NCI-H2196 treated with DMSO at 0.1 percent for 48 hours (cell line): ENCODE measurements around the gene FGFR4.

Source experiments
- DNase-seq: peaks from one replicate; lab custom pipeline; 2025; ENCODE audit not compliant: unreplicated experiment; lab: John Stamatoyannopoulos, UW

The FGFR4 gene

DNA sequence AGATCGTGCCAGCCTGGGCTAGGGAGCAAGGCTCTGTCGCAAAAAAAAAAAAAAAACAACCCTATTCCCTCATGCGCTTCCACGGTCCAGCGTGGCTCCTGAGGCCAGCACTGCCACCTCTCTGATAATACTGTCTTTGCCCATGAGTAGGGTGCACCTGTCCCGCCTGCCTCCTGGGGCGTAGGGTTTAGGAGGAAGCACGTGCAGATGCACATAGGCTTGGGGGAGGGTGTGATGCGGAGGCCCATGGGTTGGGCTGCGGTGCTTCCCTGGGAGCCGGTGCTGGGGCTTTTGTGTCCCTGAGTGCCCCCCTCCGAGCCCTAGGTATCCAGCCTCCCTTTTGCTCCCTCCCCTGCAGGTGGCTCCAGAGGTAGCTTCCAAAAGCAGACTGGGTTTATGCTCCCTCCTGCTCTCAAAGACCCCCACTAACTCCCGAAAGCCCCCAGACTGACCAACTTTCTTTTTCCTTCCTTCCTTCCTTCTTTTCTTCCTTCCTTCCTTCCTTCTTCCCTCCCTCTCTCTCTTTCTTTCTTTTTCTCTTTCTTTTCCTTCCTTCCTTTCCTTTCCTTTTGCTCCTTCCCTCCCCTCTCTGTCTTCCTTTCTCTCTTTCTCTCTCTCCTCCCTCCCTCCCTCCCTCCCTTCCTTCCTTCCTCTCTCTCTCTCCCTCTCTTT, 12.8 kb downstream of the FGFR4 start:
- no peak for DNase-seq

GRCh38 chr5:177100714-177101121, 14.0 kb downstream of the FGFR4 start:
- DNase-seq: no peak

DNA sequence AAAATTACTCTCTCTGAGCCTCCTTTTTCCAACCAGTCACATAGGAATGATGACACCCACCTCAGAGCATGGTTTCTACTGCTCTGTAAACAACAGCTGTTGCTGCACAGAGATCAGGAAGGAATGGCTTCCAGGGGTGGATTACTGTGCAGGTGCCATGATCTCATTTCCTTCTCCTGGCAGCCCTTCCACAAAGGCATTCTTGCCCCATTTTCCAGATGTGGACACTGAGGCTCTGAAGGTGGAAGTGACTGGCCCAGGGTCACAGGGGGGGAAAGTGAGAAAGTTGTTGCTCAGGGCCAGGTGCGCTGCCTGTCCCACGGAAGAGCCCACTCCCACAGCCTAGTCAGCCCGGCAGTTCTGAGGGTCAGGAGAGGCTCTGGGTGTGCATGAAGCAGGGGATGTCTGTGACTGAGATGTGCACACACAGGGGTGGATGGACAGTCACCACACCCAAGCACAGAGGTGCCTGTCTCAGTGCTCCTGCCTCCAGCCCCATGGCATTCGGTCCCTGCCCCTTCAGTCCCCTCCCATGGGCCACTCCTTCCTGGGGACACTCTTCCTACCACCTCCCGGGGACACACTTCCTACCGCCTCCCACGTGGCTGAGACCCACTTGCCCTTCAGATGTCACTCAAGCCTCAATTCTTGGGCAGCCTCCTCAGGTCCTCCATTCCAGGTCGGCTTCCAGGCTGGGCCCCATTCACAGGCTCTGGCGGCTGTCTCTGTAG, 17.0 kb downstream of the FGFR4 start:
- DNase-seq: no peak

GRCh38 chr5:177105691-177106476, 19.2 kb downstream of the FGFR4 start:
- DNase-seq: no peak

- no peak for DNase-seq
Observed at GRCh38 chr5:177107159-177107558, 20.4 kb downstream of the FGFR4 start.

DNA sequence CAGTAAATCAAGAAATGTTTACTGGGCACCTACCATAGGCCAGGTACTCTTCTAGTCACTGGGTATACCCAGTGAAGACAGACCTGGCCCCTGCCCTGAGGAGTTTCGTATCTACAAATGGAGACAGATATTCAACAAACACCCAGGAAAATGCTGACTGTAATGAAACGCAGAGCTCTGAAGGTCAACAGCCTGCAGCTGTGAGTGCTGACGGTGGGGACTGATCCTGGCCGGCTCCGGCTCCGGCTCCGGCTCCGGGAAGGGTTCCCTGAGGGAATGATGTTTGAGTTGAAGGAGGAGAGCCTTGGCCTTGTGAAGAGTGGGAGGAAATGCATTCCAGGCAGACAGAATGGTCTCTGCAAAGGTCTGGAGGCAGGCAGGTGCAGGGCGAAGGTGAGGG, 23.1 kb downstream of the FGFR4 start:
- no peak for DNase-seq

DNA sequence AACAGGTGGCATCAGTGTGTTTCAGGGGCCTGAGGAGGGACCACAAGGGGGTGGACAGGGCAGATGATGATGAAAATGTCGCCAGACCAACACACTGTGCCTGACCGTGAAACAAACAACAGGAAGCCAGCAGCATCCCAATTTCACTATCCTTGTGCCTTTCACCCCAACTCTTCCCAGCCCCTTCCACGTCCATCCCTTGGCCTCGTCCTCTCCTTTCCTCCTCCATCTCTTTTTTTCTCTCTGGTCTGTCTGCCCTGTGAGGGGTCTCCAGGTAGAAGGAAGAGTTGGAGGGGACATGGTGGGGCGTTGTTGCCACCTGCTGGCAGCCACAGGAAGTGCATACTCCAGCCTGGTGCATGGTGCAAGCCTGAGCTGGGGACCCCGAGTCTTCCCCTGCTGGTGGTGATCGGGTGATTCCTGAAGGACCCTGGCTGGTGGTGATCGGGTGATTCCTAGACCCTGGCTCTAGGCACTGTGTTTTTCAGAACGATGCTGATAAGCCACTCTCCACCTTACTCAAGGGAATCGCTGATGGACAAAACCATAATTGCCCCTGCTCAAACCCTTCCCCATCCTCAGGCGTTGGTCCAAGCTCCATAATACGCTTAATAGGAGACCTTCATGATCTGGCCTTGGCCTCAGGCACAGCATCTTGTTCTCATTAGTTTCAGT, 25.1 kb downstream of the FGFR4 start:
- no peak for DNase-seq

DNA sequence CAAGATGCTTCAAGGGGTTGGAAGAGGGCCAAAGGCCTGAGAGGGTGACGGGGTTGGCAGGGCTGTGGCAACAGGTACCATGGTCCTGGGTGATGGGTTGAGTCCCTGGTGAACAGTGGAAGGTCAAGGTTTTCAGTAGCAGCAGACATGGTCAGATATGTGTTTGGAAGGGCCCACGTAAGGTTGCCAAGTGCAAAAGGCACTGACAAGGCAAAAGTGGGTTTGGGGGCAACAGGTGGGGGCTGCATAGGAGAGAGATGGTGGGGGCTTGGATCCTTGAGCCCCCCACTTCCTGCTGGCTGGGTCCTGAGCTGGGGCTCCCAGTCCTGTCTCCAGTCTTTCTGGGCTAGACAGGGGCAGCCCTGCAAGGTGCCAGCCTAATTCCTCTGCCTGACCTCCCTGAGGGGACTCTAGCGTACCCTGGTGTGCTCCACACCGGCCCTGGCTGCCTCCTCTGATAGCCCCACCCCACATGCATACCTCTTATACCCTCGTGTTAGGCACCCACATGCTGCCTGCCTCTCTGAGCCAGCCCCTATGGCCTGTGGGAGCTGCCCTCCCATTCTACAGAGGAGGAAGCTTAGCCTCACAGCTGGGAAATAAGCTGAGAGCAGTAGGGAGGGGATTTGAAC, 26.0 kb downstream of the FGFR4 start:
- DNase-seq: no peak

GRCh38 chr5:177113566-177114424, 27.1 kb downstream of the FGFR4 start:
- peak; percentile 49 for DNase-seq

GRCh38 chr5:177116631-177117373, 30.1 kb downstream of the FGFR4 start:
- DNase-seq: no peak

- DNase-seq: no peak
Observed at GRCh38 chr5:177117441-177118045, 30.8 kb downstream of the FGFR4 start.

GRCh38 chr5:177122566-177122965, 35.9 kb downstream of the FGFR4 start:
- no peak for DNase-seq

- DNase-seq: no peak
Observed at GRCh38 chr5:177123789-177124485, 37.2 kb downstream of the FGFR4 start.

DNA sequence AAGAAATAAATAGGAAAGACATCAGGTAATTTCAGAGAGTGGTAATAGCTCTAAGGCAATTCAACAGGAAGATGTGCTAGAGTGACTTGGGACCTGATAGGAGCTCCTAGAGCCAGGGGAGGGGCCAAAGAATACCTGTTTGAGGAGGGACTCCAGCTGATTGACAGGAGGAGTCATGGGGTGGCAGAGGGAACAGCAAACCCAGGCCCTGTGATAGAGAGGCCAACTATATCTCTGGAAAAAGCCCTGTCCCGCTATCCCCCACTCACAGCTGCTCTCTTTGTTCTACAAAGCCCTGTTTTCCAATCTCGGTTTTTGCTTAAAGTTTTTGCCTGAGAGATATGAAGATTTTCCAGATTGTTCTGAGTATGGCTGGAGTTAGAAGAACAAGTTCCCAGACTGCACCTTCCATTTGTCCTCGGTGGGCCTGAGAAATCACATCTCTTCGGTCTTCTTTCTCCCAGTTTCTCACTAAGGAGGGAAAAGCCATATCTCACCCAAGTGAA, 37.8 kb downstream of the FGFR4 start:
- DNase-seq: no peak

DNA sequence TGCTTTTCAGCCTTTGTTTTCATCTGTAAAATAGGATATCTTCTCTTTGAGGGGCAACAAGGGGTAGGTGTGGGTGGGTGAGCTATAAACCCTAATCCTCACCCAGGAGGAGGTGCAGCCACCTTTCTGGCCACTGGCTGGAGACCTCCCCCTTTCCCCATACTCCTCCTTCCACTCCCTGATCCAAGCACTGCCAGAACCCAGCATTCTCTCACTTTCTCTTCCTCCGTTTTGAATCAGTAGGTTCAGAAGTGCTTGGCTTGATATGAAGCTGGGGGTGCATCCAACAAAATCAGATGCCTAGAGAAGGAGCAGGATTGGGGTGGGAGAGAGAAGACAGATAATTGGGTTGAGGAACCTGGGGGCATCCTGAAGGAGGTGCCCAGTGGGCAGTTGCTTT, 40.1 kb downstream of the FGFR4 start:
- no peak for DNase-seq

DNA sequence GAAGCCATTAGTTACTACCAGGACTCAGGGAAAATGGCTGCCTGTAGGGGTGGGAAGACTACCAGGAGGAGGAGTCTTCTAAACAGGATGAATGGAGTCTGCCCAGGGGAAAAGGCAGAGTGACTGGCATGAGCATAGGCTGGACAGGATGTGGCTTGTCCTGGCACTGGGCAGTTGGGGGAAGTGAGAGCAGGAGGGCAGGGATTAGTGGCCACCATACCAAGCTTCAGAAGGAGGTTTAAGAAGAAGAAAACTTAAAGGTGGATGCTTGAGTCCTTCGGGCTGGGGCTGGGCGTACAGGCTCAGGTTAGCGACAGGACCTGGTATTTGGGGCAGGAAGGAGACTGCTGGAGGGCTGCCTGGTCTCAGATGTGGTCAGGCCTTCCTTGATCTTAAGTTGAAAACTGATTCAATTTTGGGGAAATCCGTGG, 41.9 kb downstream of the FGFR4 start:
- no peak for DNase-seq

DNA sequence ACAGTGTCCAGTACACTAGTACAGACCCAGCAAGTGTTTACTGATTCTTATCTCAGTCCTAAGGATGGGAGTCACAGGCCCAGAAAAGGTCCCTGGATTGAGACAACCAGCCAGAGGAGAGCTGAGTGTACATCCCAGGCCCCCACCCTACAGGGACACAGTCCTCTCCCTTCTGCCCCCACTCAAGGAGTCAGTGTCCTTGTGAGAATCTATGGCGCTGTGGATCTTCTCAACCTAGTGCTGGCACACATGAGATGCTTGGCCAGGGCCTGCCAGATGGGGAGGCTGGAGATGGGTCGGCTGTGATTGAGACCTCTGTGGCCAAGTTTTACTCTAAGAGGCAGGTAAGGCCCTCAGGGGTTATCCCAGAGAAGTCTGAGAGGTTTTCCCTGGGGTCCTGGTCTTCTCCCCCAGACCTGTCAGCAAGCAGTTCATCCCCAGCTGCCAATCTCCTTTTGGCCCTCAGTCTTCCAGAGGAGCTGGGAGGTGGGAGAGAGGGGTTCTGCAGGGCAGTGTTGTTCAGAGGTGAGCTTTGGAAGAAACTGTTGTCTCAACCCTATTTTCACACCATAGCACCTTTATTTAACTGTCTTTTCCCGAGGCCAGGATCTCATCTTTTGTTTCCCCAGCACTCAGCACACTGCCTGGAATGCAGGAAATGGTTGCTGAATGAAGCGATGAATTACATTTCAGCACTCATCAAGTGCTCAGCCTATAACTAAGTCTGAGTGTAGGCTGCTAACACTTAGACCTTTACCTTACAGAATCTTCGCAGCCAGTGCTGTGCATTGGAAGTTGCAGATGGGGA, 43.7 kb downstream of the FGFR4 start:
- DNase-seq: no peak
